NCI-H1694 treated with DMSO at 0.1 percent for 48 hours (cell line): Measurements from ENCODE around the gene OVOL3.
A peak's percentile ranks its signal among the peaks of the same experiment; 100 is the strongest.
"Not testable (repeated sequence)": the region's sequence is repeated elsewhere in the genome, so short reads cannot be mapped to it uniquely, and the experiment has no call there.

ENCODE experiments used
- DNase-seq: peaks from one replicate; lab custom pipeline; 2025; lab: John Stamatoyannopoulos, UW

OVOL3 gene

DNA sequence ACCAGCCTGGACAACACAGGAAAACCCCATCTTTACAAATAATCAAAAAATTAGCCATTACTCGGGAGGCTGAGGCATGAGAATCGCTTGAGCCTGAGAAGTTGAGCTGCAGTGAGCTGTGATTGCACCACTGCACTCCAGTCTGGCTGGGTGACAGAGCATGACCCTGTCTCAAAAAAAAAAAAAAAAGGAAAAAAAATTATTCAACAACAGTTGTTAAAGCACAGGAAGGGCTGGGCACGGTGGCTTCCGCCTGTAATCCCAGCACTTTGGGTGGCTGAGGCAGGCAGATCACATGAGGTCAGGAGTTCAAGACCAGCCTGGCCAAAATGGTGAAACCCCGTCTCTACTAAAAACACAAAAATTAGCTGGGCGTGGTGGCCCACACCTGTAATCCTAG lies 20.3 kb downstream of the OVOL3 start:
- not testable (repeated sequence) for DNase-seq

- not testable (repeated sequence) for DNase-seq
Observed at GRCh38 chr19:36134867-36135266, 23.9 kb downstream of the OVOL3 start.

- peak; percentile 7 for DNase-seq
Observed at GRCh38 chr19:36136964-36137686, 26.2 kb downstream of the OVOL3 start.

GRCh38 chr19:36139120-36139472 lies 28.2 kb downstream of the OVOL3 start:
- DNase-seq, result no peak

- peak; percentile 89 for DNase-seq
Observed at GRCh38 chr19:36139473-36140303, 28.7 kb downstream of the OVOL3 start, which contains the start of gene CAPNS1. Gene CAPNS1 (plus strand): TSS chr19:36140066. CDS start chr19:36141012, 946 bp downstream.

DNA sequence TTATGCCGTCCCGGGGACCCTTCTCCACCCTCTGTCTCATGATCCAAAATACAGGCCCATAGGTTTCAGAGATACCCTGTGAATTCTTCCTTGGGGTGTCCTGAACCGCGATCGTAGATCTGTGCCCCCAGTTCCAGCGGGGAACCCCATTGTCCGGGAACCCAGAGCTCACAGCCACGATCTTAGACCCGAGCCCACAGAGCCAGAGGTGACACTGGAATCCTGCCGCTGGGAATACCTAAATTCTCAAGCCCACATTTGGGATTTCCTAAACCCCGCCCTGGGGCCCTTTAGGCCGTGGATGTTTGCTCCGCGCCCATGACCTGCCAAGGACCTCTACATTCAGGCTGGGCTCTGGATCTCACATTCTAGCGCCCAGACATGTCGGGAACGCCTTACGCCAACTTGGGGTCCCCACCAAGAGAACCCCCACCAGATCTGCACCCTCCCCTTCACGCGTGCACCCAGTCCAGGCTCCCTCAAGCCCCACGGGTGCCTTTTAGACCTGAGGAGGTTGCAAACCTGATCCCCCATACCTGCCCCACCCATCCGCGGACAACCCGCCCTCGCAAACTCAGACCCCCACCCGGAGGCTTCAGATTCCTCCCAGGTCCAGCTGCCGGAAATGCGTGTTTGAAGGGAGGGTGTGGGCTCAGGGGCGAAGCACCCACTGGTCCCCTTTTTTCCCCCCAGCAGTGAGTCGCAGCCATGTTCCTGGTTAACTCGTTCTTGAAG lies 29.5 kb downstream of the OVOL3 start:
- peak; percentile 27 for DNase-seq

- peak; percentile 61 for DNase-seq
Observed at GRCh38 chr19:36141039-36141927, 30.3 kb downstream of the OVOL3 start.

DNA sequence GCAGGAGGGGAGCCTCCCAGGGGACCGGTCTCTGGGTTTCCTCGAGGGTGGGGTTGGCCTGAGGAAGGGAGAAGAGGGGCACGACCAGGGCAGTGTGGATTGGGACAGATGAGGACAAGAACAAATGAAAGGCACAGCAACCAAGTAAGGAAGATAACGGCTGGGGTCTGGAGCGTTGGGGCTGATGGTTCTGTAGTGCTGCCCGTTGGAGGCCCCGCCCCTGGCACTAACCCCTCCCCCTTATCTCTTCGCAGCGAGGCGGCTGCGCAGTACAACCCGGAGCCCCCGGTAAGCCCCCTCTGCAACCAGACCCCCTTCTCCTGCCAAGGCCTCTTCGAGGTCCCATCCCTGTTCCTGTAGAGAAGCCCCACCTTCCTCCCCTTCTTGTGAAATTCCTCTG lies 31.1 kb downstream of the OVOL3 start:
- no peak for DNase-seq

DNA sequence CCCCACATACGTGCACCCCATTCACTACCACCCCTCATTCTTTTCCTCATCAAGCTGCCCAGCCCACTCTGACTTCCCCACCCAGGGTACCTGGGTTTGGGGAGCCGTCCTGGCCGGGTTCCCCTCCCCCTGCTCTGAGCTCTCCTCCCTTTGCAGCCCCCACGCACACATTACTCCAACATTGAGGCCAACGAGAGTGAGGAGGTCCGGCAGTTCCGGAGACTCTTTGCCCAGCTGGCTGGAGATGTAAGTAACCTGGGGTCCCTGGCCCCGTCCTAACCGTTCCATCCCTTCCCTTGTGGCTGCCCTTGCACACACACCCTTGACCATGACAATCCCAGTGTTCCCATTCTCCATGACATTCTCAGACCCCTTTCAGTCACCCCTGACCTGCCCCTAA lies 31.6 kb downstream of the OVOL3 start:
- DNase-seq, result no peak

GRCh38 chr19:36144624-36145023 lies 33.7 kb downstream of the OVOL3 start:
- no peak for DNase-seq

GRCh38 chr19:36149673-36150406 lies 38.9 kb downstream of the OVOL3 start:
- no peak for DNase-seq

DNA sequence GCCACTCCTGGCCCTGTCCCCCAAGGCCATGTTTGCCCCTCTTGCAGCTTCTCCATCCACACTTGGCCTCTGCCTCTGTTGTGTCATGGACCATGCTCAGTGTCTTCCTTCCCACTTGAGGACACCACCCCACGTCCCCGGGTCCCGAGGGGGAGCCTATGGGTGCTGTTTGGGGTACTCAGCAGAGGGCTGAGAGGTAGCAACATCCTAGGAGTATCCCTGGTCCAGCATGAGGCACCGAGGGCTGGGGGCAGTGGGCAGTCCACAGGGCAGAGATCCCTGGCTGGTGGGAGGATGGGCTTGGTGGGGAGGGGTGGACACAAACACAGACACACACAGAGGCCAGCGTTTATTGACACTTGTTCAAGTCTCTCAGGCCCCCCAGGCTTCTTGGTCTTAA lies 39.6 kb downstream of the OVOL3 start:
- DNase-seq, result no peak

DNA sequence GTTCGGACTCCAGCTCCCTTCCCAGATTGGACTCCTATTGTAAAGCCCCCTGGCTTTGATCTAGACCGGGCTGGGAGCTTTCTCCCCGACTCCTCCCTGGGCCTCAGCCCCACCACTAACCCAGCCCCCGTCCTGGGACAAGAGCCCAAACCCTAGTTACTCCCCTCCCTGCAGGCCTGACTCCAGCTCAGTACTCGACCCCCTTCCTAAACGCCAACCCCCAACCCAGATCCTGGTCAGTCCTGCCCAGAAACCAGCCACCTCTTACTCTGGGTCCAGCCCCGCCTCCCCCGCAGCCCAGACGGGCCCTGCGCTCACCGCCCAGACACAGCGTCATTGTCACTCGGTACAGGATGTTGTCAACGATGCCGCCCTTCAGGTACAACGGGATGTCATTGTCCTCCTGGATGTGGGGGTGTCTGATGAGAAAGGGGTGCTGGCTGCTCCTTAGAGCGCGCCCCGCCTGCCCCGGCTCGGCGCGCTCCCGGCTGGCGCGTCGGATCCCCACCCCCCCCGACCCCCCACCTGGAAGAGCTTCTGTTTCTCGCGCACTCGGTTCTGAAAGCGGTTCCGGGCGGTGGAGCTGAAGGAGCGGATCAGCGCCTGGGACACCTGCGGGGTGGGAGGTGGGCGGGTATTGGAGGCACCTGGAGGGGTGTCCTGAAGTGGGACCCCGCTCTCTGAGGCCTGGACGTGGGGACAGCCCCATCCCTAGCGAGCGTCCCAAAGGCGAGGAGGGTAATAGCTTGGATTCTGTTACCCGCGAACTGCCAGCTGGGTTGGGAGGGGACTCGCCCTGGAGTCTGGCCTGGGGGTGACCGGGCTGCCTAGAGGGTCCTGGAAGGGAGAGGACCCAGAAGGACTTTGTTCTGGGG lies 40.4 kb downstream of the OVOL3 start:
- DNase-seq, result no peak

DNA sequence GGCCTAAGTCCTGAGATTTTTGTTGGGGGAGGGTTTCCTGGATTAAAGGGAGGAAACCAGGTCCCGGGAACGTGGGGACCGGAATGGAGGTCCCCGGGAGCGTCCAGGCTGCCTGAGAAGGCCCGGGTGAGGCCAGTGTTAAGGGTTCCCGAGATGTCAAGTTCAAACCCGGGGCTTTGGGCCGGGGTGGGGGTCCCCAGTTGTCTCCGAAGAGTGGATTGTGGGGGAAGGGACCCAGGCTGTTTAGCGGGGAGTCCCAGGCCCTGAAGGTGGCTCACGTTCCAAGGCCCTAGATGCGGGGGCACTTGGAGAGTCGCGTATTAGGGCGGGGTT lies 41.0 kb downstream of the OVOL3 start:
- DNase-seq, result no peak

DNA sequence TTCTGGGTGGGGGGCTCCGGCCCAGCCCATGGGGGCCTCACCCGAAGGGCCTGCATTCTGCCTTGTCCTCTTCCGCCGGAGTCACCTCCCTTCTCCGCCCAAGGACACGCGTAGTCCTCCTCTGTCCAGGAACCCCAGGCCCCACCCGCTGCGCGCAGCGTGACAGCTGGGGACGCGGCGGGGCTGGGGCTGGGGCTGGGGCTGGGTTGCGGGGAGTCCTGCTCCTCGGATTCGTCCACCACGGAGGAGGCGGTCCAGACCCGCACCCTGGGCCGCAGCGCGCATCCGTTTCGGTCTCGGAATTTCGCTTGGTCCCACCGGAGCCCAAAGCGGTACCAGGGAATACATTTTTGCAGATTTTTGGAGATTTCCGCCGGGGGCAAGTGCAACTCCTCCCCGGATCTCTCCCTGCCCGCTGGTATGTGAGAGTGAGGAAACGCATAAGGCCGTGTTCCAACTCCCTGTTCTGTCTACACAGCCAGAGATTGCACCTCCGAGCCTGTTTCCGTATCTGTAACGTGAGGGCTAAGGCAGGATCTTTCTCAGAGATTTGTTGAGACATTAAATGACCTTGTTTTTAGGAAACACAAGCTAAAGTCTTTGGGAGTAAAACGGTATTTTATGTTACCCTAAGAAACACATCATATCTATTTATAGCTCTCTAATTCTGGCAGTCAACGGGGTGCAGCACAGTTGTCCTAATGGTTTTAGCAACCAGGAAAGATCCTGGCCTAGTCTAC lies 41.6 kb downstream of the OVOL3 start, which contains the start of gene COX7A1:
TSS of gene COX7A1 (minus strand) at position 96 of the 740 bp plus-strand sequence. CDS start at position 56, 40 bp downstream.
- DNase-seq, result no peak

DNA sequence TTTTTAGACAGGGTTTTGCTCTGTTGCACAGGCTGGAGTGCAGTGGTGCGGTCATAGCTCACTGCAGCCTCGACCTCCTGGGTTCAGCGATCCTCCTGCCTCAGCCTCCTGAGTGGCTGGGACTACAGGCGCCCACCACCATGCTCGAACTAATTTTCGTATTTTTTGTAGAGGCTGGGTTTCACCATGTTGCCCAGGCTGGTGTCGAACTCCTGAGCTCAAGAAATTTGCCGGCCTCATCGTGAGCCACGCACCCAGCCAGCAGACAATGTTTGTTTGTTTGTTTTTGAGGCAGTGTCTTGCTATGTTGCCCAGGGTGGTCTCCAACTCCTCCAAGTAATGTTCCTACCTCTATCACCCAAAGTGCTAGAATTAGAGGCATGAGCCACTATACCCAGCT lies 42.2 kb downstream of the OVOL3 start:
- no peak for DNase-seq

GRCh38 chr19:36160821-36161596 lies 50.1 kb downstream of the OVOL3 start:
- DNase-seq, result no peak
